IMR-90 (cell line): ENCODE results near the gene NLRC5. TPM values are rescaled to one million over a fixed set of nuclear protein-coding genes. Genes with fewer than 3 reads are reported as not detected.

Source experiments
- ATAC-seq: fragments of 200-7000 bp; cut with Tn5 transposase; 2 replicates; pipeline ENCODE4 v1.9.1; 2020; ENCODE audit warnings: low read depth, mild to moderate bottlenecking, moderate library complexity
- BruUV-seq: library from RNA; stranded (reverse); fragments of 400-500 nt; replicated peaks from 2 replicates; lab custom pipeline; 2021; lab: Mats Ljungman, UMichigan
- CTCF ChIA-PET: fragments of 300-600 bp; formaldehyde crosslinking; extraction: SDS; loops from one replicate; lab custom pipeline; 2021; ENCODE audit warnings: antibody characterized with exemption; lab: Yijun Ruan, JAX
- POLR2A ChIA-PET: fragments of 300-600 bp; sonication (Branson Sonifier 250); formaldehyde crosslinking; loops from one replicate; lab custom pipeline; 2022; ENCODE audit warnings: antibody characterized with exemption; ENCODE audit not compliant: unreplicated experiment; lab: Charles Lee
- DNase-seq: peaks from one replicate; pipeline ENCODE4 v3.0.0; 2013
- H2AFZ ChIP-seq: replicated peaks from 2 replicates; pipeline ENCODE3; 2013; ENCODE audit warnings: low read length, mild to moderate bottlenecking; ENCODE audit not compliant: poor library complexity
- H2AK5ac ChIP-seq: 2 replicates; pipeline ENCODE4 v1.6.1; 2013; ENCODE audit warnings: low read depth, low read length, inconsistent platforms
- H2AK9ac ChIP-seq: replicated peaks from 2 replicates; pipeline ENCODE3; 2013; ENCODE audit warnings: mild to moderate bottlenecking, low read depth, low read length, moderate library complexity; ENCODE audit not compliant: poor library complexity
- H2BK120ac ChIP-seq: 2 replicates; pipeline ENCODE4 v1.6.1; 2013; ENCODE audit warnings: low read depth, low read length, inconsistent platforms
- H2BK15ac ChIP-seq: 3 replicates; pipeline ENCODE4 v1.6.1; 2013; ENCODE audit warnings: low read depth, low read length, inconsistent platforms
- H2BK20ac ChIP-seq: 2 replicates; pipeline ENCODE4 v1.6.1; 2013; ENCODE audit warnings: low read depth, mild to moderate bottlenecking, inconsistent platforms, low read length, moderate library complexity
- H2BK5ac ChIP-seq: 2 replicates; pipeline ENCODE4 v1.6.1; 2013; ENCODE audit warnings: mild to moderate bottlenecking, low read depth, low read length, inconsistent platforms; ENCODE audit not compliant: poor library complexity, severe bottlenecking
- H3K14ac ChIP-seq: replicated peaks from 2 replicates; pipeline ENCODE4 v1.6.1; 2013; ENCODE audit warnings: low read depth, low read length, inconsistent platforms
- H3K18ac ChIP-seq: 2 replicates; pipeline ENCODE4 v1.6.1; 2013; ENCODE audit warnings: low read depth, low read length, control low read depth
- H3K23ac ChIP-seq: 2 replicates; pipeline ENCODE4 v1.6.1; 2013; ENCODE audit warnings: low read depth, low read length, inconsistent platforms
- H3K27ac ChIP-seq: 2 replicates; pipeline ENCODE4 v1.5.1; 2013; ENCODE audit warnings: mild to moderate bottlenecking, control low read depth, low read length; ENCODE audit not compliant: insufficient read depth
- H3K27me3 ChIP-seq: 2 replicates; pipeline ENCODE4 v1.6.1; 2013; ENCODE audit warnings: low read length; ENCODE audit not compliant: control insufficient read depth, insufficient read depth
- H3K36me3 ChIP-seq: 2 replicates; pipeline ENCODE4 v1.6.1; 2013; ENCODE audit warnings: low read length, mixed read lengths; ENCODE audit not compliant: control insufficient read depth, insufficient read depth
- H3K4ac ChIP-seq: 2 replicates; pipeline ENCODE4 v1.6.1; 2013; ENCODE audit warnings: low read depth, low read length, inconsistent platforms
- H3K4me1 ChIP-seq: 2 replicates; pipeline ENCODE4 v1.6.1; 2013; ENCODE audit warnings: low read length, mixed read lengths; ENCODE audit not compliant: control insufficient read depth, insufficient read depth
- H3K4me2 ChIP-seq: 2 replicates; pipeline ENCODE4 v1.6.1; 2013; ENCODE audit warnings: low read depth, mild to moderate bottlenecking, control low read depth, low read length, moderate library complexity
- H3K4me3 ChIP-seq: 2 replicates; pipeline ENCODE4 v1.5.1; 2013; ENCODE audit warnings: low read depth, mild to moderate bottlenecking, control low read depth, low read length, moderate library complexity; ENCODE audit not compliant: insufficient read depth
- H3K56ac ChIP-seq: 2 replicates; pipeline ENCODE4 v1.6.1; 2013; ENCODE audit warnings: low read length, inconsistent platforms; ENCODE audit not compliant: insufficient read depth; ENCODE audit errors: extremely low read depth
- H3K79me1 ChIP-seq, 2 experiments: 2 replicates each; pipeline ENCODE4 v1.6.1; 2013; ENCODE audit warnings: low read length in 2 of 2, inconsistent platforms in 1 of 2, low read depth in 1 of 2
- H3K9ac ChIP-seq: 2 replicates; pipeline ENCODE4 v1.6.1; 2013; ENCODE audit warnings: low read depth, low read length, control low read depth
- H3K9me1 ChIP-seq: 2 replicates; pipeline ENCODE4 v1.6.1; 2013; ENCODE audit warnings: low read length, inconsistent platforms; ENCODE audit not compliant: insufficient read depth
- H3K9me3 ChIP-seq: 2 replicates; pipeline ENCODE4 v1.6.1; 2013; ENCODE audit warnings: low read length; ENCODE audit not compliant: control insufficient read depth, insufficient read depth
- H4K20me1 ChIP-seq: 2 replicates; pipeline ENCODE4 v1.6.1; 2013; ENCODE audit warnings: low read length, inconsistent platforms; ENCODE audit not compliant: insufficient read depth
- H4K5ac ChIP-seq: 2 replicates; pipeline ENCODE4 v1.6.1; 2013; ENCODE audit warnings: mild to moderate bottlenecking, low read depth, low read length, control low read depth
- H4K8ac ChIP-seq, 2 experiments: 2 replicates each; pipeline ENCODE4 v1.6.1; 2013; ENCODE audit warnings: low read depth in 2 of 2, low read length in 2 of 2, control low read depth in 1 of 2, inconsistent platforms in 1 of 2
- H4K91ac ChIP-seq: 2 replicates; pipeline ENCODE4 v1.6.1; 2013; ENCODE audit warnings: low read depth, low read length, inconsistent platforms; ENCODE audit not compliant: insufficient read depth
- BHLHE40 ChIP-seq: fragments of 150-350 bp; IDR thresholded peaks from 2 replicates; pipeline ENCODE4 v1.6.1; 2016; ENCODE audit warnings: mild to moderate bottlenecking, low read depth, low read length
- CEBPB ChIP-seq: IDR thresholded peaks from 2 replicates; pipeline ENCODE4 v1.6.1; 2012; ENCODE audit warnings: low read depth, low read length, improper control_type of control experiment
- CHD1 ChIP-seq: IDR thresholded peaks from 2 replicates; pipeline ENCODE4 v1.6.1; 2012; ENCODE audit warnings: low read depth, low read length, improper control_type of control experiment
- CTCF ChIP-seq: conservative IDR thresholded peaks from 2 replicates; pipeline ENCODE4 v1.5.1; 2012; ENCODE audit warnings: mild to moderate bottlenecking, low read depth, low read length, improper control_type of control experiment
- ELK1 ChIP-seq: fragments of 150-350 bp; IDR thresholded peaks from 2 replicates; pipeline ENCODE4 v1.6.1; 2016; ENCODE audit warnings: low read depth, mild to moderate bottlenecking, low read length, moderate library complexity, borderline replicate concordance
- FOS ChIP-seq: fragments of 150-350 bp; IDR thresholded peaks from 2 replicates; pipeline ENCODE4 v1.6.1; 2016; ENCODE audit warnings: low read depth, low read length
- MAFK ChIP-seq: IDR thresholded peaks from 2 replicates; pipeline ENCODE4 v1.6.1; 2012; ENCODE audit warnings: low read depth, low read length, improper control_type of control experiment
- MAZ ChIP-seq: IDR thresholded peaks from 2 replicates; pipeline ENCODE4 v1.6.1; 2012; ENCODE audit warnings: low read depth, mild to moderate bottlenecking, low read length, improper control_type of control experiment, moderate library complexity, borderline replicate concordance
- MXI1 ChIP-seq: IDR thresholded peaks from 2 replicates; pipeline ENCODE4 v1.6.1; 2012; ENCODE audit warnings: low read depth, mild to moderate bottlenecking, low read length, moderate library complexity, borderline replicate concordance
- NFE2L2 ChIP-seq: fragments of 150-350 bp; IDR thresholded peaks from 2 replicates; pipeline ENCODE4 v1.6.1; 2016; ENCODE audit warnings: low read depth, mild to moderate bottlenecking, low read length
- POLR2A ChIP-seq: IDR thresholded peaks from 2 replicates; pipeline ENCODE4 v1.6.1; 2012; ENCODE audit warnings: mild to moderate bottlenecking, low read depth, low read length
- RAD21 ChIP-seq: IDR thresholded peaks from 2 replicates; pipeline ENCODE4 v1.6.1; 2012; ENCODE audit warnings: low read length, improper control_type of control experiment
- RCOR1 ChIP-seq: IDR thresholded peaks from 2 replicates; pipeline ENCODE4 v1.6.1; 2012; ENCODE audit warnings: mild to moderate bottlenecking, low read length, improper control_type of control experiment; ENCODE audit not compliant: insufficient replicate concordance
- RFX5 ChIP-seq: IDR thresholded peaks from 2 replicates; pipeline ENCODE4 v1.8.0; 2012; ENCODE audit warnings: low read depth, mild to moderate bottlenecking, low read length, moderate library complexity
- SMC3 ChIP-seq: fragments of 150-350 bp; IDR thresholded peaks from 2 replicates; pipeline ENCODE4 v1.6.1; 2016; ENCODE audit warnings: low read depth, mild to moderate bottlenecking, antibody characterized with exemption, low read length, moderate library complexity
- USF2 ChIP-seq: fragments of 150-350 bp; IDR thresholded peaks from 2 replicates; pipeline ENCODE4 v1.6.1; 2017; ENCODE audit warnings: mild to moderate bottlenecking, antibody characterized with exemption, low read length, low read depth
- WGBS, 2 experiments: methylation state at CpG; one replicate each; pipeline versions ENCODE4 v1.1.5 to v1.1.7; 2013; ENCODE audit warnings: missing lambda C conversion rate in 2 of 2; ENCODE audit not compliant: insufficient read length in 1 of 2; ENCODE audit errors: extremely low coverage in 2 of 2; 5-methylcytosine and 5-hydroxymethylcytosine counted together
- dilution Hi-C: fragments of 300-500 bp; cut with HindIII; formaldehyde crosslinking; loops from one replicate; pipeline ENCODE4 v1.14.3; 2018; ENCODE audit warnings: low sequenced_read_pairs; ENCODE audit not compliant: unreplicated experiment
- in situ Hi-C: fragments of 300-500 bp; cut with MboI; formaldehyde crosslinking; loops from 3 replicates; pipeline ENCODE4 v1.14.3; 2019; ENCODE audit warnings: low sequenced_read_pairs, inconsistent platforms, mixed read lengths
- intact Hi-C: fragments of 100-400 bp; cut with micrococcal nuclease; formaldehyde crosslinking; loops from 2 replicates; pipeline ENCODE4 v1.10.0; 2022
- polyA plus RNA-seq, 3 experiments: library from polyadenylated mRNA; depleted of rRNA; stranded (reverse); fragments of >200 nt; gene quantifications; 2 replicates each; pipeline ENCODE4 v1.2.3, GENCODE V29; 2012; ENCODE audit warnings: low replicate concordance in 1 of 3
- total RNA-seq: library from RNA; depleted of rRNA; stranded (reverse); fragments of >200 nt; gene quantifications from 2 replicates; pipeline ENCODE4 v1.2.3, GENCODE V29; 2012

Gene NLRC5
- total and polyA plus RNA-seq, 2 of the 4 experiments (the other 2 are of a cell fraction), result 9.1 to 14.9 TPM

DNA sequence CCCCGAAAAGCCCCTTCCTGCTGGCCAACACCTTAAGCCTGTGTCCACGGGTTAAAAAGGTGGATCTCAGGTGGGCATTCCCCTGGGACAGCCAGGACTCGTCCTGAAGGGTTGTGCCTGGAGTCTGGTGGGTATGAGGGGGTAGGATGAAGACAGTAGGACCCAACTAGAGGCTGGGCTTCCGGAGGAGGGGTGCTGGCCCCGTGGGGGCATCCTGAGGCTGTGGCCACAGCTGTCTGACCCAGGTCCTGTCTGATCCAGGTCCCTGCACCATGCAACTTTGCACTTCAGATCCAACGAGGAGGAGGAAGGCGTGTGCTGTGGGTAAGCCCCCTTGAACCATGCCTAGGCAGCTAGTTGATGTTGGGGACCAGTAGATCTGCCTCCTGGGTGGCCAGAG is 65.4 kb downstream of the NLRC5 start:
- Histone ChIP-seq H3K9ac (no peak overlapping the region), H3K4ac (no peak overlapping the region), H2AK9ac (no peak overlapping the region), H3K4me3 (no peak overlapping the region), H2AFZ (no peak overlapping the region), H2BK5ac (no peak overlapping the region), H3K9me3 (no peaks in the 10 kb centered on the region), H3K27ac (no peak overlapping the region), H3K18ac (no peak overlapping the region), H2BK15ac (no peak overlapping the region), H3K79me1 (no peaks in the 10 kb centered on the region), H4K5ac (no peak overlapping the region), H2BK120ac (no peak overlapping the region), H3K27me3 (no peaks in the 10 kb centered on the region), H3K23ac (no peak overlapping the region), H4K8ac (no peak overlapping the region), H4K91ac (no peak overlapping the region), H3K9me1 (no peaks in the 10 kb centered on the region; the same call in 1 of the 2 replicates), H3K4me1 (no peaks in the 10 kb centered on the region), H4K20me1 (no peaks in the 10 kb centered on the region), H3K36me3 (peaks cover 29% of the 10 kb centered on the region), H2BK20ac (no peak overlapping the region), H3K56ac (no peak overlapping the region), H2AK5ac (no peak overlapping the region), H3K14ac (no peak overlapping the region), H3K4me2 (no peak overlapping the region)
- DNase-seq (no peak), ATAC-seq (no peak)
- TF ChIP-seq NFE2L2 (no peak), CHD1 (no peak), SMC3 (no peak), BHLHE40 (no peak), MXI1 (no peak), RCOR1 (no peak), FOS (no peak), MAZ (no peak), RAD21 (no peak), MAFK (no peak), USF2 (no peak), CTCF (no peak), ELK1 (no peak), CEBPB (no peak), POLR2A (no peak), RFX5 (no peak)
- CTCF ChIA-PET, result no interaction called here
- no TSS peak for BruUV-seq
- dilution Hi-C loops, result no loop called here
- POLR2A ChIA-PET, result no interaction called here
- intact Hi-C loops, result no loop called here
- in situ Hi-C loops, result no loop called here
- WGBS, 2 experiments, result no CpG with 5 or more reads among the region's 7 CpGs
